H7 (cell line): ENCODE measurements around the gene EZH1. TPM values are rescaled to one million over a fixed set of nuclear protein-coding genes. Genes with fewer than 3 reads are reported as not detected.

Experiments
- DNase-seq: peaks from one replicate; pipeline ENCODE4 v3.0.0; 2012
- H3K27me3 ChIP-seq: 2 replicates; pipeline ENCODE4 v1.6.0; 2011; ENCODE audit warnings: mild to moderate bottlenecking, low read length; ENCODE audit not compliant: control insufficient read depth, insufficient read depth
- H3K36me3 ChIP-seq: replicated peaks from 2 replicates; pipeline ENCODE4 v1.5.1; 2011; ENCODE audit warnings: low read length; ENCODE audit not compliant: control insufficient read depth, insufficient read depth
- H3K4me3 ChIP-seq: 2 replicates; pipeline ENCODE4 v1.5.1; 2011; ENCODE audit warnings: low read depth, mild to moderate bottlenecking, control low read depth, low read length, moderate library complexity; ENCODE audit not compliant: insufficient read depth
- total RNA-seq: library from RNA; depleted of rRNA; stranded (reverse); fragments of >200 nt; shearing (Covaris generic); gene quantifications from 2 replicates; pipeline ENCODE4 v1.2.3, GENCODE V29; 2014

Gene EZH1
- total RNA-seq, 1 experiment from 2014 or later, result 13.9 TPM

- H3K36me3 ChIP-seq, result peaks cover 33% of the 10 kb centered on the region
- no peak overlapping the region for H3K4me3 ChIP-seq
- DNase-seq, result no peak
- no peaks in the 10 kb centered on the region for H3K27me3 ChIP-seq
Observed at GRCh38 chr17:42706732-42707131, 38.1 kb downstream of the EZH1 start.

DNA sequence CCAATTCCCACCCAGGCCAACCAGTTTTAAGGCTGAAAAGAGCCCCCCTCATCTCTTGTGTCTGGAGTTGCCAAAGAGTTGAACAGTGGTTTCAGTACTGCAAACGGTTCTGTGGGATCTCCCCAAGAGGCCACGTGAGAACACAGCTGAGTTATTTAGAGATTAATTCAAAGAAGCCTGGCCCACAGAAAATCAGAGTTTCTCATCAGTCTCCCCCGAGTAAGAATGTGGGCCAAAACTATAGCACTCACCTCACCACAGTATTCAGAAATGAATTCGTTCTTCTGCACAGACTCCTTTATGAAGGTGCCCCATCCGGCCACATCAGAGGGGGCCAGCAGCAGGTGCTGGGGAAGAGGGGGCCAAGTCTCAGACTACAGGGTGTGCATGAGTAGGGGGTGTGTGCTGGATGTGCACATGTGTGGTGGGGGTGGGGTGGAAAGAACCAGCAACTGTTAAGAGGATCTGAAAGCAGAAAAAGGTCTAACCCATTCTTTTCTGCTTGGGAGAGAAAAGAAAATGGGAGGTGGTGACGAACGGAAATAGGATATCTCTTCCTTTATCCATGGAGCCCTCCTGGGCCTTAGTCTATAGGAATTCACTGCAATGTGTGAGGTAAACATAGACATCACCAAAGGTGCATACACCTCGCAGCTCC lies 39.9 kb downstream of the EZH1 start:
- Histone ChIP-seq H3K4me3 (no peak overlapping the region), H3K36me3 (peaks cover 31% of the 10 kb centered on the region), H3K27me3 (no peaks in the 10 kb centered on the region)
- no peak for DNase-seq

DNA sequence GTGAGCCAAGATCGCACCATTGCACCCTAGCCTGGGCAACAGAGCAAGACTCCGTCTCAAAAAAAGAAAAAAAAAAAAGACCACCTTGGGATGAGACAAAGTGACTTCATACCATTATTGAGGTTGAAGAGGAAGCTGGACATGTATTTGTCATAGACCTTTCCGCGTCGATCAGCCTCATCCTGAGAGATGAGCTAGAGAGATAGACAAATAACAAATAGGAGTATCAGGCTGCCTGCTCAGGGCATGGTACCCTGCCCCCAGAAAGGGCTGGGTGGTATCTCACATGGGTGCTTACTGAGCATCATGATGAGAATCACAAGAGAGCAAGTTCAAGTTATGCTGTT lies 40.4 kb downstream of the EZH1 start:
- Histone ChIP-seq H3K4me3 (no peak overlapping the region), H3K27me3 (no peaks in the 10 kb centered on the region), H3K36me3 (peaks cover 31% of the 10 kb centered on the region)
- no peak for DNase-seq

DNA sequence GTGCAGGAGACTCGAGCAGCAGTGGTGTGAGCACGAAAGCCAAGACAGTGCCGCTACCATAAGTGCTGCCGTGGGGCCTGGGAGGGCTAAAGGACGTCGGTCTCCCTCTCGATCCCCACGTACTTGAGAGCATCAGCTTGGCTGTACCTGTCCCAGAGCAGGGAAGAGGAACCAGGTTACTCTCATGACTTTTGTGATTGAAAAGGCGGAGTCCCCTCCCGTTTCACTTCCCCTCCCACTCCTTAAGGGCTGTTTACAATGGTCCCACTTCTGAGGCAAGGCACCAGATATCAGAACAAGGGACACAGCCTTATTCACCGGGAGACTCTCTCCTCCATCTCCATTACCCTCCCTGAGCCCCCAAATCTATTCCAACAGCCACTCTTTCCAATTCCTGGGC lies 42.4 kb downstream of the EZH1 start:
- Histone ChIP-seq H3K4me3 (no peak overlapping the region), H3K36me3 (peaks cover 22% of the 10 kb centered on the region), H3K27me3 (no peaks in the 10 kb centered on the region)
- no peak for DNase-seq

- Histone ChIP-seq H3K4me3 (no peak overlapping the region), H3K36me3 (peaks cover 9% of the 10 kb centered on the region), H3K27me3 (no peaks in the 10 kb centered on the region)
- peak; percentile 26 for DNase-seq
Observed at GRCh38 chr17:42700586-42701289, 44.1 kb downstream of the EZH1 start.

DNA sequence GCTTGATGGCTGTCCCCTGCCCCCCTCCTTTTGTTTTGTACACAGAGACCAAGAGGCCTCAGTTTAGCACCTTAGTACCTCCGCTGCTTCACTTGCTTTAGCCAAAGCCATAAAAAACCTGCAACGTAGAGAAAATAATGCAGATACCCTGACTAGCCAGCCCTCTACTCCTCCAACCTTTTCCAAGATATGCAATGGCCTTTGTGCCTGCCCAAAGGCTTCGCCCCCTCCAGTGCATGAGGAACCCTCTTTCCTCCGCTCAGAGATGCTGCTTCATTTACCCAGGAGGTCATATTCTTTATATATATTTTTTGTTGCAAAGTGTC lies 45.5 kb downstream of the EZH1 start:
- no peaks in the 10 kb centered on the region for H3K27me3 ChIP-seq
- no peak overlapping the region for H3K4me3 ChIP-seq
- peaks cover 6% of the 10 kb centered on the region for H3K36me3 ChIP-seq
- DNase-seq, result no peak

DNA sequence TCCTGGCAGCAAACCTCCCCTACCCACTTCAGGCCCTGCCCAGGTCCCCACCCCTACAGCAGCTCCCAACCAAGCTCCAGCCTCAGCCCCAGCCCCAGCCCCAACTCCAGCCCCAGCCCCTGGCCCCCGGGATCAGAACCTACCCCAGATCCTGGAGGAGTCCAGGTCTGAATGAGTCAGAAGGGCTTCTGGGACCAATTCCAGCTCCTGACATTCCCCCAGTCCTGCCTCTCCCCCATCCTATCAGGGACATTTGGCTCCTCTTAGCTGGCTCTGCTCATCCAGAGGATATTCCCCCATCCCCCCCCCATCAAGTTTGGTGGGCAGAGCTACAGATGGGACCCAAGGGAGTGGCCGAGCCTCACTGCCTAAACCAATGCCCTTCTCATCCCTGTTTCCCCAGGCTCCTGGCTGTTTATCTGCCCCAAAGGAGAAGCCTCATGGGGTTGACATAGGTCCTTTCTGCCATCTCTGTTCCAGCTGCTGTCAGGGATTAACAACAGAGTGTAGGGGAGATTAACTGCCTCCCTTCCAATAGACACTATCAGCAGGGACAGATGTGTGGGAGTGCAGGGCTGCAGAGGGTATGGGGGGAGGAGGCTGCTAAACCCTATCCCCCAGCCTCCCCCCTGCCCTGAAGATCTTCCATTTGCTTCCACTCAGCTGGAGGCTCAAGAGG lies 46.0 kb downstream of the EZH1 start:
- H3K36me3 ChIP-seq, result peaks cover 6% of the 10 kb centered on the region
- H3K4me3 ChIP-seq, result no peak overlapping the region
- no peaks in the 10 kb centered on the region for H3K27me3 ChIP-seq
- peak; percentile 55 for DNase-seq

DNA sequence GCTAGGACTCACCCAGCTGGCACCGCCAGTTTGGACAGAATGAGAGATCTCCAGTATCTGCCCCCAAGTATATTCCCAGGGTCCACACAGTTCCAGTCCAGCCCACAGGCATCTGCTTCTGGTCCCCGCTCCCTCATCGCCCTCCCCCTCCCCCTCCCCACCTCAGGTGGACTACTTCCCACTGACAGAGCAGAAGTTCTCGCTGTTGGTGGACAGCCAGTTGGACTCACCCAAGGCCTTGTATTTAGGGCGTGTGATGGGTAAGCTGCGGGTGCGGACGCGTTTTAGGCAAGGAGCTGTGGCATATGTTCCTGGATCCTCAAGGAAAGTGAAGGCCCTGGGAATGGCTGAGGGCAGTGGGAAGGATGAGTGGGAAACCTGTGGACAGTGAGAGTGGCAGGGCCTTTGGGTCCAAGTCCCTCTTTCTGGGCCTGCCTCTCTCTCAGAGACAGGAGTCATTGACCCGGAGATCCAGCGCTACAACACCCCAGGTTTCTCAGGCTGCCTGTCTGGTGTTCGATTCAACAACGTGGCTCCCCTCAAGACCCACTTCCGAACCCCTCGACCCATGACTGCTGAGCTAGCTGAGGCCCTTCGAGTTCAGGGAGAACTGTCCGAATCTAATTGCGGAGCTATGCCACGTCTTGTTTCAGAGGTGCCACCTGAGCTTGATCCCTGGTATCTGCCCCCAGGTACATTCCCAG lies 47.6 kb downstream of the EZH1 start:
- peaks cover 2% of the 10 kb centered on the region for H3K36me3 ChIP-seq
- no peak overlapping the region for H3K4me3 ChIP-seq
- no peaks in the 10 kb centered on the region for H3K27me3 ChIP-seq
- no peak for DNase-seq

- H3K4me3 ChIP-seq, result no peak overlapping the region
- no peaks in the 10 kb centered on the region for H3K27me3 ChIP-seq
- peaks cover 2% of the 10 kb centered on the region for H3K36me3 ChIP-seq
- DNase-seq, result peak; percentile 32
Observed at GRCh38 chr17:42695500-42695899, 49.3 kb downstream of the EZH1 start.

DNA sequence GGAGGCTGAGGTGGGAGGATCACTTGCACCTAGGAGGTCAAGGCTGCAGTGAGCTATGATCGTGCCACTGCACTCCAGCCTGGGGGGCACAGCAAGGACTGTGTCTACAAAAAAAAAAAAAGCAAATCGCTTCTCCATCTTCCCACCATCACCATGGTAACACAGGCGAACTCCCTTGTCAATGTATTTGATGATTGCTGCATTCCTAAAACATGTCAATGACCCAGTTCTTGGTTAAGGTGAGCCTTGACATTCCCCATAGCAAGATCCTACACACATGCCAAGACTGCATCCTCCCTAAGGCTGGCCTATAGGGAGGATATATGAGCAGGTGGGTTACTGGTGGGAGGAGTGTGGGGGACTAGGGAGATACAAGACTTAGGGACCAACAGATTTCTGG lies 50.3 kb downstream of the EZH1 start:
- H3K4me3 ChIP-seq, result no peak overlapping the region

DNA sequence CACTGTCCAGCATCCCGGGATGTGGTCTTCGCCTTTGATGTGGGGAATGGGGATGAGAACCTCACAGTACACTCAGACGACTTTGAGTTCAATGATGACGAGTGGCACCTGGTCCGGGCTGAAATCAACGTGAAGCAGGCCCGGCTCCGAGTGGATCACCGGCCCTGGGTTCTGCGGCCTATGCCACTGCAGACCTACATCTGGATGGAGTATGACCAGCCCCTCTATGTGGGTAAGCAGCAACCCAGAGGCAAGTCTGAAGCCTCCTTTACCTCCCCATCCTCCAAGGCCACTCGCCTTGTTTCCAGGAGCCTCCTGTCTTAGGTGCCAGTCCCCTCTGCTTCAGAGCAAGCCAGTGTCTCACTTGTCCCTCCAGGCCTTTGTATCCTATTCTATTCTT lies 52.4 kb downstream of the EZH1 start:
- peaks cover 2% of the 10 kb centered on the region; the same call in 1 of the 2 replicates for H3K36me3 ChIP-seq
- DNase-seq, result peak; percentile 27
- H3K4me3 ChIP-seq, result no peak overlapping the region
- no peaks in the 10 kb centered on the region for H3K27me3 ChIP-seq

More for the DNA sequence above, 50.3 kb downstream of the EZH1 start:
- no peaks in the 10 kb centered on the region for H3K27me3 ChIP-seq
- no peak for DNase-seq
- H3K36me3 ChIP-seq, result peaks cover 2% of the 10 kb centered on the region

GRCh38 chr17:42691021-42691545 lies 53.8 kb downstream of the EZH1 start:
- H3K4me3 ChIP-seq, result no peak overlapping the region
- H3K27me3 ChIP-seq, result no peaks in the 10 kb centered on the region
- peak; percentile 38 for DNase-seq
- H3K36me3 ChIP-seq, result peaks cover 2% of the 10 kb centered on the region; the same call in 1 of the 2 replicates

- Histone ChIP-seq H3K36me3 (peaks cover 2% of the 10 kb centered on the region; the same call in 1 of the 2 replicates), H3K4me3 (no peak overlapping the region), H3K27me3 (no peaks in the 10 kb centered on the region)
- DNase-seq, result no peak
Observed at GRCh38 chr17:42690596-42690995, 54.2 kb downstream of the EZH1 start.

DNA sequence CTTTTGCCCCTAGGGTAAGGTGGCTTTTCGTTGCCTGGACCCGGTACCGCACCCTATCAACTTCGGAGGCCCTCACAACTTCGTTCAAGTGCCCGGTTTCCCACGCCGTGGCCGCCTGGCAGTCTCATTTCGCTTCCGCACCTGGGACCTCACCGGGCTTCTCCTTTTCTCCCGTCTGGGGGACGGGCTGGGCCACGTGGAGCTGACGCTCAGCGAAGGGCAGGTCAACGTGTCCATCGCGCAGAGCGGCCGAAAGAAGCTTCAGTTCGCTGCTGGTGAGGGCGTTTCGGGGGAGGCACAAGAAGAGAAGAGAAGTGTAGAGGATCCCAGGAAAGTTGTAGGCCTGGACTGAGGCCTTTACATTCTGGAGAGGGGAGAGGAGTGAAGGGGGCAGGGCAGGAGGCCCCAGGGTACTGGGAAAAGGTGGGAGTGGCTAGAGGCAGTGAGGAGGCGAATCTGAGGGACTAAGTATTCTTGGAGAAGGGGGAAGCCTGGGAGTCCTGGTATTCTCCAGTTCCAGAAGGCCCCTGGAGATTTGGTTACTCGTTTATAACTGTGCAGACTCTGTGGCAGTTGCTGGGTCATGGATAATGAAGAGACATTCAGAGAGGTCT lies 57.0 kb downstream of the EZH1 start:
- peaks cover 13% of the 10 kb centered on the region for H3K27me3 ChIP-seq
- H3K4me3 ChIP-seq, result no peak overlapping the region
- peak; percentile 53 for DNase-seq
- H3K36me3 ChIP-seq, result no peaks in the 10 kb centered on the region; the same call in 1 of the 2 replicates
